Gastroesophageal sphincter (tissue), 4 donors: ENCODE results near the gene FSCN2. TPM values are rescaled to one million over a fixed set of nuclear protein-coding genes. Genes with fewer than 3 reads are reported as not detected.

ENCODE experiments used
- ATAC-seq: fragments of 150-250 bp; one replicate; pipeline ENCODE4 v1.9.1; 2016; ENCODE audit warnings: mild to moderate bottlenecking, moderate library complexity
- H3K27ac ChIP-seq, 4 donors: fragments of 200-600 bp; sonication (generic) in 3 of 4; 1 replicate in 3 of 4; 2 replicates in 1 of 4; pipeline ENCODE4 v1.5.1; 2016 to 2019
- H3K27me3 ChIP-seq: fragments of 200-600 bp; sonication (generic); one replicate; pipeline ENCODE4 v1.5.1; 2019
- H3K36me3 ChIP-seq, 2 donors: fragments of 200-600 bp; sonication (generic); one replicate each; pipeline ENCODE4 v1.5.1; 2019; ENCODE audit warnings: control low read depth in 1 of 2
- H3K4me1 ChIP-seq, 3 donors: fragments of 200-600 bp; sonication (generic); 1 replicate in 2 of 3; 2 replicates in 1 of 3; pipeline ENCODE4 v1.5.1; 2016 to 2019; ENCODE audit warnings: control low read depth in 2 of 3
- H3K4me3 ChIP-seq, 2 donors: fragments of 200-600 bp; sonication (generic); one replicate each; pipeline ENCODE4 v1.5.1; 2019; ENCODE audit warnings: mild to moderate bottlenecking in 1 of 2, moderate library complexity in 1 of 2
- H3K9me3 ChIP-seq, 3 donors: fragments of 200-600 bp; sonication (generic); one replicate each; pipeline ENCODE4 v1.5.1; 2017 to 2019; ENCODE audit warnings: control low read depth in 2 of 3
- CTCF ChIP-seq, 4 experiments: fragments of 200-600 bp in 2 of 4; fragments of 450-650 bp in 2 of 4; sonication (generic) in 1 of 4; IDR thresholded peaks; one replicate each; pipeline ENCODE4 v1.5.1; 2017 to 2019; ENCODE audit warnings: antibody characterized with exemption in 4 of 4, mild to moderate bottlenecking in 2 of 4, moderate library complexity in 2 of 4
- EP300 ChIP-seq: sonication (generic); formaldehyde crosslinking; IDR thresholded peaks from one replicate; pipeline ENCODE4 v1.6.1; 2017; ENCODE audit warnings: antibody characterized with exemption, mild to moderate bottlenecking
- POLR2A ChIP-seq, 2 donors: fragments of 450-650 bp; IDR thresholded peaks; one replicate each; pipeline ENCODE4 v1.6.1; 2017; ENCODE audit warnings: antibody characterized with exemption in 2 of 2, mild to moderate bottlenecking in 2 of 2, moderate library complexity in 1 of 2
- POLR2AphosphoS5 ChIP-seq: sonication (generic); formaldehyde crosslinking; IDR thresholded peaks from one replicate; pipeline ENCODE4 v1.6.1; 2017; ENCODE audit warnings: antibody characterized with exemption
- WGBS, 2 donors: methylation state at CpG; one replicate each; pipeline ENCODE4 v1.1.5; 2018; ENCODE audit warnings: low coverage in 1 of 2; 5-methylcytosine and 5-hydroxymethylcytosine counted together
- total RNA-seq, 4 donors: library from RNA; depleted of rRNA; stranded (reverse); fragments of >200 nt; gene quantifications; one replicate each; pipeline ENCODE4 v1.1.0, GENCODE V29; 2016

The FSCN2 gene
- total RNA-seq, 4 donors from 2014 or later: 0.49 to 2.1 (median 1.0) TPM

GRCh38 chr17:81520021-81520901 is 7.9 kb upstream of the FSCN2 start:
- Histone ChIP-seq H3K36me3 (no peaks in the 10 kb centered on the region), H3K27ac (peak overlapping the region in 1 of 4 donors; percentile 96), H3K9me3 (no peaks in the 10 kb centered on the region), H3K27me3 (peaks cover 26% of the 10 kb centered on the region), H3K4me3 (peak overlapping the region in 1 of 2 donors; percentile 83), H3K4me1 (peaks cover 0 to 67% (median 45%) of the 10 kb centered on the region in 3 donors)
- no peak for TF ChIP-seq EP300
- TF ChIP-seq POLR2AphosphoS5: no peak
- no peak for TF ChIP-seq CTCF (IDR thresholded peaks at IDR 0.05)
- no peak for TF ChIP-seq POLR2A (IDR thresholded peaks at IDR 0.05)
- WGBS, 2 donors: 73 to 100% methylated on average over 1 to 2 of the region's 14 CpGs
- ATAC-seq: no peak

- H3K36me3 ChIP-seq: no peaks in the 10 kb centered on the region
- no peak for ATAC-seq
- H3K4me3 ChIP-seq: no peak overlapping the region
- H3K27ac ChIP-seq: no peak overlapping the region
- no peaks in the 10 kb centered on the region for H3K9me3 ChIP-seq
- H3K4me1 ChIP-seq: peaks cover 0 to 49% (median 22%) of the 10 kb centered on the region in 3 donors
- peaks cover 51% of the 10 kb centered on the region for H3K27me3 ChIP-seq
- WGBS, 2 donors: 18% methylated on average over 4 of the region's 26 CpGs; no CpG with 5 or more reads in 1 of the 2 donors
- TF ChIP-seq EP300 (no peak), POLR2A (IDR thresholded peaks at IDR 0.05) (no peak), POLR2AphosphoS5 (no peak)
Measured at GRCh38 chr17:81522491-81523401, 5.4 kb upstream of the FSCN2 start.

GRCh38 chr17:81523402-81524038 is 4.7 kb upstream of the FSCN2 start:
- Histone ChIP-seq H3K9me3 (no peaks in the 10 kb centered on the region), H3K27ac (no peak overlapping the region), H3K4me3 (no peak overlapping the region), H3K4me1 (peaks cover 0 to 48% (median 14%) of the 10 kb centered on the region in 3 donors), H3K27me3 (peaks cover 59% of the 10 kb centered on the region), H3K36me3 (no peaks in the 10 kb centered on the region)
- WGBS, 2 donors: 0% methylated on average over 1 of the region's 17 CpGs; no CpG with 5 or more reads in 1 of the 2 donors
- ATAC-seq: no peak
- TF ChIP-seq POLR2AphosphoS5 (peak; percentile 14), POLR2A (IDR thresholded peaks at IDR 0.05) (no peak), CTCF (IDR thresholded peaks at IDR 0.05) (peak in 1 of 4 experiments; percentile 12)

- Histone ChIP-seq H3K27me3 (peaks cover 66% of the 10 kb centered on the region), H3K4me3 (no peak overlapping the region), H3K9me3 (no peaks in the 10 kb centered on the region), H3K4me1 (peaks cover 0 to 40% (median 7%) of the 10 kb centered on the region in 3 donors), H3K27ac (no peak overlapping the region), H3K36me3 (no peaks in the 10 kb centered on the region)
- no peak for ATAC-seq
- TF ChIP-seq POLR2AphosphoS5 (no peak), EP300 (no peak), POLR2A (IDR thresholded peaks at IDR 0.05) (no peak), CTCF (IDR thresholded peaks at IDR 0.05) (no peak)
- 28% methylated on average over 4 of the region's 18 CpGs; no CpG with 5 or more reads in 1 of the 2 donors for WGBS, 2 donors
Measured at GRCh38 chr17:81524039-81524864, 3.9 kb upstream of the FSCN2 start.
